Measurements from ENCODE around the gene KRTAP11-1. TPM values are rescaled to one million over a fixed set of nuclear protein-coding genes. Genes with fewer than 3 reads are reported as not detected.
A peak's percentile ranks its signal among the peaks of the same experiment; 100 is the strongest.

The KRTAP11-1 gene
- total and polyA plus RNA-seq, 2 experiments from 2014 or later: not detected

- ATAC-seq (no peak), DNase-seq (ENCODE audit: low spot score) (no peak)
- Mint-ChIP-seq H3K9me3 (no peaks in the 10 kb centered on the region), H3K36me3 (ENCODE audit: low read depth) (no peaks in the 10 kb centered on the region), H3K27ac (peak overlapping the region; percentile 56; the same call in 1 of the 2 replicates), H3K27me3 (ENCODE audit: insufficient read depth, low read depth, poor library complexity) (no peaks in the 10 kb centered on the region), H3K4me1 (no peaks in the 10 kb centered on the region), H3K4me3 (no peak overlapping the region)
- Histone ChIP-seq H3K4me3 (no peak overlapping the region), H3K9me2 (ENCODE audit: insufficient read depth) (no peaks in the 10 kb centered on the region), H3K27ac (ENCODE audit: low read depth) (no peak overlapping the region), H4K20me1 (replicated peaks; ENCODE audit: insufficient read depth) (no peaks in the 10 kb centered on the region), H3K36me3 (ENCODE audit: insufficient read depth) (no peaks in the 10 kb centered on the region), H3K4me1 (ENCODE audit: insufficient read depth) (no peaks in the 10 kb centered on the region), H3F3A (replicated peaks; ENCODE audit: low read depth) (no peaks in the 10 kb centered on the region), H3K79me2 (replicated peaks; ENCODE audit: insufficient read depth) (no peaks in the 10 kb centered on the region), H3K4me2 (no peak overlapping the region), H3K27me3 (ENCODE audit: insufficient read depth) (no peaks in the 10 kb centered on the region), H2AFZ (no peak overlapping the region)
- no peak for TF ChIP-seq NANOG (IDR thresholded peaks at IDR 0.05; ENCODE audit: borderline replicate concordance)
- no peak for TF ChIP-seq POLR2AphosphoS5 (IDR thresholded peaks at IDR 0.05; ENCODE audit: low read depth)
- no peak for TF ChIP-seq ZNF462 (CRISPR knock-in tag; IDR thresholded peaks at IDR 0.05)
- TF ChIP-seq JUNB (IDR thresholded peaks at IDR 0.05; ENCODE audit: unreplicated experiment): no peak
- TF ChIP-seq CREB1 (CRISPR knock-in tag; IDR thresholded peaks at IDR 0.05; ENCODE audit: low read depth): no peak
- no peak for TF ChIP-seq ZNF331 (CRISPR knock-in tag; IDR thresholded peaks at IDR 0.05; ENCODE audit: low read depth)
Observed at GRCh38 chr21:30874526-30874925, 6.9 kb downstream of the KRTAP11-1 start.
